Glomerular visceral epithelial cell (primary cell): ENCODE measurements around the gene PCMTD2.

Experiments used
- DNase-seq: peaks from one replicate; pipeline ENCODE4 v3.0.0-alpha.2; 2016; ENCODE audit errors: extremely low spot score

PCMTD2 gene

DNA sequence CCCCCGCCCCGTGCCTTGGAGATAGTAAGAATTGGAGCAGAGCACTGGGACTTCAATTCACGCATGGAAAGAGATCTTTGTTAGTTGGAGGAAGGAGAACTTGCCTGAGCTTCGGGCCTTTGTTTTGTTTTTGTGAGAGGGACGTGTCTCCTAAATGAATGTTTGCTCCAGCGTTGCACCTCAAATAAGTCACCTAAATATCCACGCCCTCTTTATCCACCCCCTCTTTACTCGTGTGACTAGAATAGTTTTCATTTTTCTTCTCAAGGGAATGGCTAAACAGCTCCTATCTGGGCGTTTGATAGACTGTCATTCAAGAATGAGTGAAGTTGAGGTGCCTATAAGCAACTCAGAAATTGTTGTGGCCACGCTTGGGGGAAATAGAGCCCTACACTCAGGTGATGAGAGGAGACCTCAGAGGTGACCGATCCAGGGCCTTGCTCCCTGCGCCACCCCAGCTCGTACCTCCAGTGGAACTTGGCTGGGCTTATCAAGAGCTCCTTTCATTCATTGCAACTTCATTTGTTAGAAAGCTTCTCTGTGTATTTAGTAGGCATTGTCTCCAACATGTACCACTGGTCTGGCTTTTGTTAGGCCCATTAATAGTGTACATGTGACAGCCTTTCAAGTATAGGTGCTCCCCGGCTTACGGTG lies 861 bp downstream of the PCMTD2 start:
- DNase-seq: no peak

GRCh38 chr20:64257107-64257757 lies 1.7 kb downstream of the PCMTD2 start:
- DNase-seq: no peak

DNA sequence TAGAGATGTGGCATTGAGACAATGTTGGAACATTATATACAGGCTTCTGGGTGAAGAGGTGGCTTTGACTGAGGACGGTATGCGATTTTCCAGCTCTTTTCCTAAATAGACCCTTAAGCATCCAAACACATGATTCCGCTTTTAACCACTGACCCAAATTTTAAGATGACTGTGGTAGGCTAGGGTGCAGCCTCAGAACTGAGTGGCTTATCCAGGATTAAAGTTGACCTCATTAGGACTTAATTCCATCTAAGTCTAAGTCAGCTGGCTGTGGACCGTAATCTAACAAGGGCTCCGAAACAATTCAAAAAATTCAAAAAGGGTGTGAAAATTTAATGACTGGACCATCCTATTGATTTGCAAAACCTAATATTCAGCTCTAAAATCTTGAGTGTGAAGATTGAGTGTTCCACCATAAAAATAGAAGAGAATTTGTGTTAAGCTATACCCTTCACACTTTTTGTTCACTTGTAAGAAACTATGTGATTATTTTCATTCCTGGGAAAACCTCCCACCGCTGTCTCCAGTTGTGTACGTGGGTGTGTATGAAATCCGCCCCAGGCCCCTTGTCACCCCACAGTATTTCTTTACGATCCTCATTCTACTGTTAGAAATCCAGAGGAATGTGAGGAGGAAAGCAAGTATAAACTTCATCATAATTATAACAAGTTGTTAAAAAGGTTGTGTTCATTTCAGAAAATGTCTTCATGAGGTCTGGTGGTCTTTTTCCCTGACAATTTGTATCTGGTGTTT lies 2.7 kb downstream of the PCMTD2 start:
- DNase-seq: no peak

GRCh38 chr20:64260239-64260638 lies 4.7 kb downstream of the PCMTD2 start:
- no peak for DNase-seq

DNA sequence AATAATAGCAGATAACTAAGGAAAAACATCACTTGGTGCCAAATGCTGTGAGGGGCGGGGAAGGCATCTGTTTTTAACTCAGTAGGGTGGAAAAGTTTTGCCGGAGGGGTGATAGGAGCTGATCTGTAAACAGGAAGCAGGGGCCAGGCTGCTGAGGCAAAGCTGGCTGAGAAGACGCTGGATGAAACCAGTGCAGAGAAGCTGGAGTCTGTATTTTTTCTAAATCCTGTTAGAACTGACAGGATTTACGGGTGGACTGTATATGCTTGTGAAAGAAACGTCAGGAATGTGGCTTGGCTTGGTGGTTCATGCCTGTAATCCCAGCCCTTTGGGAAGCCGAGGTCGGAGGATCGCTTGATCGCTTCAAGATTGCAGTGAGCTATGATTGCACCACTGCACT lies 5.6 kb downstream of the PCMTD2 start:
- DNase-seq: no peak

DNA sequence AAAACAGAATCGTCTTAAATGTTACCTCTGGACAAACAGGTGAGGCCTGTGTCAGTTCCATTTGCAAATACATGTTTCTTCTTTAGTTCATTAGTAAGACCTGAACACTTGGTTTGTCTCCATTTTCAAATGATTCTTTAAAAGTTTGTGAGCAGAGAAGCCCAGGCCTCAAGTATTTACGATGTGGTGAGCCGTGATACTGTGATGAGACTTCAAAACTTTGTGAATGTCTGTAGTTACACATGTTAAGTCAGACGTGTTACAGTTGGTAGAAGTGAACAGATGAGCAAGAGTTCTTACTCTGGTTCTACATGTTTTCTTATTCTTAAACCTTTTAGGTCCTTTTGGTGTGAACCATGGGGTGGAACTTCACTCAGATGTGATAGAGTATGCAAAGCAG lies 8.5 kb downstream of the PCMTD2 start:
- DNase-seq: no peak

DNA sequence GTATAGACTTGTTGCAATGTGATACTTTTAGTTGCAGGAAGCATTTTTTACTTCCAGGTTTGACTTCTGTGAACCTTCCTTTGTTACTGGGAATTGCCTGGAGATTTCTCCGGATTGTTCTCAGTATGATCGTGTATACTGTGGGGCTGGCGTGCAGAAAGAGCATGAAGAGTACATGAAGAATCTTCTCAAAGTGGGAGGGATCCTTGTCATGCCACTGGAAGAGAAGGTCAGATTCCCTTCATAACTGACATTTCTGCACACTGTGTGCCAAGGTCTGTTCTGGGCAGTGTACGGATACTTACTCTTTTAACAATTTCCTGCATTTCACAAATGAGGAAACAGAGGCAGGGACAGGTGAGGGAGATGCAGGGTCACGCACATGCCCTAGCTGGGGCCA lies 9.7 kb downstream of the PCMTD2 start:
- no peak for DNase-seq

GRCh38 chr20:64266988-64267387 lies 11.4 kb downstream of the PCMTD2 start:
- DNase-seq: no peak

- DNase-seq: no peak
These were observed 12.6 kb downstream of the PCMTD2 start for GRCh38 chr20:64268174-64268573.

DNA sequence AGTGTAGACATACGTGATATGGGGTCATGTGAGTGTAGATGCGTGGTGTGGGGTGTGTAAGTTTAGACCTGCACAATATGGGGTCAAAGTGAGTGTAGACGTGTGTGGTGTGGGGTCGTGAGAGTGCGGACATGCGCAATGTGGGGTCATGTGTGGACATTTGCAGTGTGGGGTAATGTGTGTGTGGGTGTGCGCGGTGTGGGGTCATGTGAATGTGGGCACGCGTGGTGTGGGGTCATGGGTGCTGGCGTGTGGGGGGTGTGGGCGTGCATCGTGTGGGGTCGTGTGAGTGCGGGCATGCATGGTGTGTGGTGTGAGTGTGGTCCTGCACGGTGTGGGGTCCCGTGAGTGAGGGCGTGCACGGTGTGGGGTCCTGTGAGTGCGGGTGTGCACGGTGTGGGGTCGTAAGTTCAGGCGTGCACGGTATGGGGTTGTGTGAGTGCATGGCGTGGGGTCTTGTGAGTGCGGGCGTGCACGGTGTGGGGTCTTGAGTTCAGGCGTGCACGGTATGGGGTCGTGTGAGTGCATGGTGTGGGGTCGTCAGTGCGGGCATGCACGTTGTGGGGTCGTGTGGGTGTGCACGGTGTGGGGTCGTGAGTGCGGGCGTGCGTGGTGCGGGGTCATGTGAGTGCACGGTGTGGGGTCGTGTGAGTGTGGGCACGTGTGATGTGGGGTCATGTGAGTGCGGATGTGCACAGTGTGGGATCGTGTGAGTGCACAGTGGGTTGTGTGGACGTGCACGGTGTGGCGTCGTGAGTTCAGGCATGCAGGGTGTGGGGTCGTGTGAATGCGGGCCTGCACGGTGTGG lies 14.3 kb downstream of the PCMTD2 start:
- no peak for DNase-seq

GRCh38 chr20:64271636-64272035 lies 16.1 kb downstream of the PCMTD2 start:
- DNase-seq: no peak

DNA sequence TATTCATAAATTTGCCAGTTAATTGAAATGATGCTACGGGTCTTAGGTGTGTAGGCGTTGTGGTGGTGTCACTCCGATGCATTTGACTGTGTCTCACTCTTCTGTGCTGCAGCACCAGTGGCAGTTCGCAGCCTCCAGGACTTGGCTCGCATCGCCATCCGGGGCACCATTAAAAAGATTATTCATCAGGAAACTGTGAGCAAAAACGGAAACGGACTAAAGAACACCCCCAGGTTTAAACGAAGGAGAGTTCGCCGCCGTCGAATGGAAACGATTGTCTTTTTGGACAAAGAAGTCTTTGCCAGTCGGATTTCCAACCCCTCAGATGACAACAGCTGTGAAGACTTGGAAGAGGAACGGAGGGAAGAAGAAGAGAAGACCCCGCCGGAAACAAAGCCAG lies 17.6 kb downstream of the PCMTD2 start:
- DNase-seq: no peak

DNA sequence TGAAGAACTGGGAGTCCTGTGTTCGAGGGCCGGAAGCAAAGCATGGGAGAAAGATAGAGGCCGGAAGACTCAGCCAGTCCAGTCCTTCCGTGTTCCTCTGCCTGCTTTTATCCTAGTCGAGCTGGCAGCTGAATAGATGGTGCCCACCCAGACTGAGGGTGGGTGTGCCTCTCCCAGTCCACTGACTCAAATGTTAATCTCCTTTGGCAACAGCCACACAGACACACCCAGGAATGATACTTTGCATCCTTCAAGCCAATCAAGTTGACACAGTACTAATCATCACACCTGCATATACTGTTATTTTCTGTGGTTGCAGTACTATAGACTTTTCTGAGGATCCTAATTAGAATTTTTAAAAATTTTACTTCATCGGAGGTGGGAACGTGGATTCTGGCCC lies 21.3 kb downstream of the PCMTD2 start:
- DNase-seq: no peak

DNA sequence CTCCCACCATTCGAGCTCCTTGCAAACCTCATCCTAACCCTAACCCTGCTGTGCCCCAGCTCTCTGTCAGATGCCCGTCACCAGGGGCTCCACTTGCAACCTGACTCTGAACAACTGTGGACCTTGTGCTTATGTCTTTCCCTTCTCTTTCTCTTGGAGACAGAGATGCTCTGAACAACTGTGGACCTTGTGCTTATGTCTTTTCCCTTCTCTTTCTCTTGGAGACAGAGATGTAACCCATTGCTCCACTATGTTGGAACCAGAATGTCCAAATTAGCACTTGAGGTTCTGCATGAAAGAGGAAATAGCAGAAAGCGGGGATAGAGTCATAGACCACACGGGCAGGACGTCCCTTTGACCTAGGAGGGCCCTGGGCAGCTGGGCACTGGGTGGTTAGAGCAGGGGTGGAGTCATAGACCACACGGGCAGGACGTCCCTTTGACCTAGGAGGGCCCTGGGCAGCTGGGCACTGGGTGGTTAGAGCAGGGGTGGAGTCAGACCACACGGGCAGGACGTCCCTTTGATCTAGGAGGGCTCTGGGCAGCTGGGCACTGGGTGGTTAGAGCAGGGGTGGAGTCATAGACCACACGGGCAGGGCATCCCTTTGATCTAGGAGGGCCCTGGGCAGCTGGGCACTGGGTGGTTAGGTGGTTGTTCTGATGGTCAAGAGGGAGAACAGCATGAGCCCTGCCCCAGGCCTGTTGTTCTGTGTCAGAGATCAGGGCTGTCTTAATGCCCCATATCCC lies 22.2 kb downstream of the PCMTD2 start:
- no peak for DNase-seq

DNA sequence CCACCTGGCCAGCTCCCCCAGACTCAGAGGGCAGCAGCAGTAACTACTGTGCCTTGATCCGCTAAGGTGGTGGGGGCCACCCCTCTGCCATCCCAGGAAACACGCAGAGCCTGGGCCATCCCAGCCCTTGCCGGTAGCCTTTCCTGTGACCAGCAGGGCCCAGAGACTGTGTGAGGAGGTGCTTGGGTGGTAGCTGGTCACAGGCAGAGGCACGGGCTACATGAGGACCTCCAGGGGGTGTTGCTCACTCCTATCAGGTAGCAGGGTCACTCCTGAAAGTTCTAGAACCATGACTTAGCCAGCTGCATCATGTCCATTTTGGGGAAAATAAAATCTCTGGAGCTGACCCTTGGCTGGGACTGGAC lies 22.8 kb downstream of the PCMTD2 start:
- no peak for DNase-seq

- DNase-seq: no peak
These were observed 24.4 kb downstream of the PCMTD2 start for GRCh38 chr20:64279826-64280459.

DNA sequence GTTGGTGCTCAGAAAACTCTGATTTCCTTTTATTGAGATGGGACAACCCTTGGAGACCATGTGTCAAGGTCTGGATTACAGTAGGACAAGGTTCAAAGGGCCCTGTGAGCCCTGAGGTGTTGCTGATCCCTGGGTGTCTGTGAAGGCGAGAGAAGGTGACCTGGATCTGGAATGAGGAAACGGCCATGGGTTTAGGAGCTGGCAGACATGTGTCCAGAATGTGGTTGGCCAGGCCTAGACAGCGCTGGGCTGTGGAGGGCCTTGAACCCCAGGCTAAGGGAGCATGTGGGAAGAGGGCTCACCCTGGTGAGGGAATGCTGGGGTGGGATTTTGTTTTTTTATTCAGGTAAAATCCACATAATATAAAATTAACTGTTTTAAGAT lies 24.9 kb downstream of the PCMTD2 start:
- DNase-seq: no peak

- no peak for DNase-seq
These were observed 28.1 kb downstream of the PCMTD2 start for GRCh38 chr20:64283646-64284045.

DNA sequence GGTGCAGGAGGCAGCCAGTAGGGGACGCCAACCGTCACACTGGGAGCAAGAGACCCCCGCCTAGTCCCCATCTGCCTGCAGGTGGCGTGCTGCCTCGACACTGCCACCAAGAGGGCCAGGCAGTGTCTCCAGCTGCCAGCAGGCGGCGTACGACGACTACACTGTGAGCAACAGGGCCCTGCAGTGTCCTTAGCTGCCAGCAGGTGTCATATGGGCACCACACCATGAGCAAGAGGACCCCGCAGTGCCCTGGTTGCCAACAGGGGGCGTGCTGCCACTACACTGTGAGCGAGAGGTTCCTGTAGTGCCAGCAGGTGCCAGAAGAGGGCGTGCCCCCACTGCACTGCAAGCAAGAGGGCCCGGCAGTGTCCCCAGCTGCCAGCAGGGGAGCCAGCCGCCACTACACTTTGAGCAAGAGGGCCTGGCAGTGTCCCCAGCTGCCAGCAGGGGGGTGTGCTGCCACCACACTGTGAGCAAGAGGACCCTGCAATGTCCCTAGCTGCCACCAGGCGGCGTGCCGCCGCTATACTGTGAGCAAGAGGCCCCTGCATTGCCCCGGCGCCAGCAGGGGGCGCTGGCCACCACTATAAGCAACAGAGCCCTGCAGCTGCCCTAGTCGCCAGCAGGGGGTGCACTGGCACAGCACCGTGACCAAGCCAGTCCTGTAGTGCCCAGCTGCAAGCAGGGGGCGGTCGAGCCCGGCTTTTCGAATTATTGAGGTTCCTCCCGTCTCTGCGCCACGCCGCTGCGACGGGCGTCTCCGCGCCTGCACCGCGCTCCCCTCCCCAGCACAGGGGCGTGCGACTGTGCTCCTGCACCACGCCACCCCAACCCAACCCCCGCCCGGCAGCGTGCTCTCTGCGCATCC lies 30.3 kb downstream of the PCMTD2 start:
- DNase-seq: peak; percentile 42
